Osteoblast (primary cell): Measurements from ENCODE around the gene TYMS. TPM values are rescaled to one million over a fixed set of nuclear protein-coding genes. Genes with fewer than 3 reads are reported as not detected.

ENCODE experiments used
- DNase-seq: peaks from one replicate; pipeline ENCODE4 v3.0.0; 2011; ENCODE audit warnings: low spot score, mixed read lengths; ENCODE audit not compliant: insufficient read length; ENCODE audit errors: missing footprints
- H2AFZ ChIP-seq: 2 replicates; pipeline ENCODE4 v1.6.0; 2011; ENCODE audit warnings: mild to moderate bottlenecking, low read length
- H3K27ac ChIP-seq: 2 replicates; pipeline ENCODE4 v1.5.1; 2011; ENCODE audit warnings: mild to moderate bottlenecking, low read depth, low read length, moderate library complexity
- H3K27me3 ChIP-seq: 2 replicates; pipeline ENCODE4 v1.6.0; 2012; ENCODE audit warnings: mild to moderate bottlenecking, control low read depth, inconsistent platforms, low read length, moderate library complexity; ENCODE audit not compliant: insufficient read depth
- H3K36me3 ChIP-seq: 2 replicates; pipeline ENCODE4 v1.5.1; 2011; ENCODE audit warnings: mild to moderate bottlenecking, low read length, control low read depth, moderate library complexity; ENCODE audit not compliant: insufficient read depth
- H3K4me1 ChIP-seq: 2 replicates; pipeline ENCODE4 v1.5.1; 2011; ENCODE audit warnings: mild to moderate bottlenecking, low read length, control low read depth, moderate library complexity; ENCODE audit not compliant: insufficient read depth
- H3K4me2 ChIP-seq: 2 replicates; pipeline ENCODE4 v1.6.0; 2011; ENCODE audit warnings: mild to moderate bottlenecking, low read length; ENCODE audit not compliant: insufficient read depth
- H3K4me3 ChIP-seq: fragments of 200-600 bp; sonication (generic); 3 replicates; pipeline ENCODE4 v1.5.1; 2012; ENCODE audit warnings: mild to moderate bottlenecking, low read length, inconsistent platforms; ENCODE audit not compliant: insufficient read depth
- H3K79me2 ChIP-seq: 2 replicates; pipeline ENCODE4 v1.6.0; 2012; ENCODE audit warnings: mild to moderate bottlenecking, low read length, control low read depth, inconsistent platforms; ENCODE audit not compliant: insufficient read depth
- H3K9me3 ChIP-seq: 2 replicates; pipeline ENCODE4 v1.5.1; 2011; ENCODE audit warnings: low read depth, low read length, control low read depth
- H4K20me1 ChIP-seq: 2 replicates; pipeline ENCODE4 v1.6.0; 2012; ENCODE audit warnings: mild to moderate bottlenecking, low read length, control low read depth; ENCODE audit not compliant: insufficient read depth
- total RNA-seq: library from RNA; depleted of rRNA; stranded (reverse); fragments of >200 nt; gene quantifications from 2 replicates; pipeline ENCODE4 v1.2.3, GENCODE V29; 2012
- TF ChIP-seq, protein P1 (sequence below): IDR thresholded peaks from 2 replicates; pipeline ENCODE4 v1.5.1; 2011; ENCODE audit warnings: mild to moderate bottlenecking, low read depth, low read length, moderate library complexity; ENCODE audit errors: extremely low read depth

Gene TYMS
- total RNA-seq, 1 donor: 4.7 TPM

DNA sequence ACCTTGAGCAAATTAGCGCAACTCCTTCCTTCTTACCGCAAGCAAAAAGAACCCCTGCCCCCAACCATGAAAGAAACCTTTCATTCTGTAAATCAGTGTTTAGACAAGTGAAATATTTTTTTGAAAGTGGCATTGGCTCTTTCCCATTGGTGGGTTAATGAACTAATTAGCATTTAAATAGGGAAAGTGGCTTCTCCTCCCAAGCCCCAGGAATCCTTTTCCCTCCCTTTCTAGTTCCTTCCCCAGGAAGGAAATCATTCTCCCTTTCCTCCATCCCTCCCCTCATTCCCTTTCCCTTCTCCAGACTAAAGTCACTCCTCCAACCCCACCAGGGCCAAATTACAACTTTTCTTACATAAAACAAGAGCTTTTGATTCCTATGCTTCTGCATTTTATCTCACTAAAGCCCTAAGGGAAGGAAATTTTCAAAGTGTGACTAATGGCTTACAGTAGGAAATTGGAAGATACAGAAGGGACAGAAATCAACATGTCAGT lies 22.9 kb upstream of the TYMS start:
- no peak for DNase-seq
- H3K27ac ChIP-seq: no peak overlapping the region
- no peak overlapping the region for H3K4me2 ChIP-seq
- H3K9me3 ChIP-seq: no peaks in the 10 kb centered on the region
- no peak overlapping the region for H2AFZ ChIP-seq
- no peaks in the 10 kb centered on the region for H4K20me1 ChIP-seq
- no peak overlapping the region for H3K4me3 ChIP-seq
- TF ChIP-seq, protein P1, sequence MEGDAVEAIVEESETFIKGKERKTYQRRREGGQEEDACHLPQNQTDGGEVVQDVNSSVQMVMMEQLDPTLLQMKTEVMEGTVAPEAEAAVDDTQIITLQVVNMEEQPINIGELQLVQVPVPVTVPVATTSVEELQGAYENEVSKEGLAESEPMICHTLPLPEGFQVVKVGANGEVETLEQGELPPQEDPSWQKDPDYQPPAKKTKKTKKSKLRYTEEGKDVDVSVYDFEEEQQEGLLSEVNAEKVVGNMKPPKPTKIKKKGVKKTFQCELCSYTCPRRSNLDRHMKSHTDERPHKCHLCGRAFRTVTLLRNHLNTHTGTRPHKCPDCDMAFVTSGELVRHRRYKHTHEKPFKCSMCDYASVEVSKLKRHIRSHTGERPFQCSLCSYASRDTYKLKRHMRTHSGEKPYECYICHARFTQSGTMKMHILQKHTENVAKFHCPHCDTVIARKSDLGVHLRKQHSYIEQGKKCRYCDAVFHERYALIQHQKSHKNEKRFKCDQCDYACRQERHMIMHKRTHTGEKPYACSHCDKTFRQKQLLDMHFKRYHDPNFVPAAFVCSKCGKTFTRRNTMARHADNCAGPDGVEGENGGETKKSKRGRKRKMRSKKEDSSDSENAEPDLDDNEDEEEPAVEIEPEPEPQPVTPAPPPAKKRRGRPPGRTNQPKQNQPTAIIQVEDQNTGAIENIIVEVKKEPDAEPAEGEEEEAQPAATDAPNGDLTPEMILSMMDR: no peak
- H3K27me3 ChIP-seq: no peaks in the 10 kb centered on the region
- no peaks in the 10 kb centered on the region for H3K36me3 ChIP-seq
- no peaks in the 10 kb centered on the region for H3K79me2 ChIP-seq
- H3K4me1 ChIP-seq: no peaks in the 10 kb centered on the region

DNA sequence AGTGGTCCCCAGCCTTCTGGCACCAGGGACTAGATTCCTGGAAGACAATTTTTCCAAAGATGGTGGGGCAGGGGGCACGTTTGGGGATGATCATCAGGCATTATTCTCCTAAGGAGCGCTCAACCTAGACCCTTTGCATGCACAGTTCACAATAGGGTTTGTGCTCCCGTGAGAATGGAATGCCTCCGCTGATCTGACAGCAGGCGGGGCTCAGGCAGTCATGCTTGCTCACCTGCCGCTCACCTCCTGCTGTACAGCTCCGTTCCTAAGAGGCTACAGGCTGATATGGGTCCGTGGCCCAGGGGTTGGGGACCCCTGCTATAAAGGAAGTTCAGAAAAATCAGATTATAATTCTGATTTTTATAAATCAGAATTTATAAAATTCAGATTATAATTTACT lies 22.3 kb upstream of the TYMS start:
- no peak overlapping the region for H3K27ac ChIP-seq
- no peak for DNase-seq
- no peaks in the 10 kb centered on the region for H3K4me1 ChIP-seq
- no peak overlapping the region for H3K4me2 ChIP-seq
- H3K27me3 ChIP-seq: no peaks in the 10 kb centered on the region
- TF ChIP-seq, protein P1: no peak
- H3K79me2 ChIP-seq: no peaks in the 10 kb centered on the region
- no peaks in the 10 kb centered on the region for H3K9me3 ChIP-seq
- no peak overlapping the region for H3K4me3 ChIP-seq
- no peaks in the 10 kb centered on the region for H4K20me1 ChIP-seq
- no peaks in the 10 kb centered on the region for H3K36me3 ChIP-seq
- no peak overlapping the region for H2AFZ ChIP-seq

DNA sequence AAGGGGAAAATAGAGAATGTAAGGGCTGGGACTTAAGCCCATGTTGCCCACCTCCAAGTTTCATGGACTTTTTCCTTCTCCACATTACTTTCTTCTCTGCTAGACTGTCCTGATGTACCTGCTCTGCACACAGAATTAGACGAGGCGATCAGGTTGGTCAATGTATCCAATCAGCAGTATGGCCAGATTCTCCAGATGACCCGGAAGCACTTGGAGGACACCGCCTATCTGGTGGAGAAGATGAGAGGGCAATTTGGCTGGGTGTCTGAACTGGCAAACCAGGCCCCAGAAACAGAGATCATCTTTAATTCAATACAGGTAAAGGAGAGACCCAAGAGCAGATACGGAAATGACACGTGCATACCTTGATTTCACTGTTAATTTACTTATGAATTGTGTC lies 16.2 kb upstream of the TYMS start:
- peaks cover 2% of the 10 kb centered on the region for H3K27me3 ChIP-seq
- no peak overlapping the region for H3K27ac ChIP-seq
- H3K9me3 ChIP-seq: no peaks in the 10 kb centered on the region
- no peaks in the 10 kb centered on the region for H3K79me2 ChIP-seq
- no peaks in the 10 kb centered on the region for H3K4me1 ChIP-seq
- no peak overlapping the region for H3K4me3 ChIP-seq
- H4K20me1 ChIP-seq: no peaks in the 10 kb centered on the region
- no peak overlapping the region for H2AFZ ChIP-seq
- TF ChIP-seq, protein P1: no peak
- no peak overlapping the region for H3K4me2 ChIP-seq
- no peaks in the 10 kb centered on the region for H3K36me3 ChIP-seq
- no peak for DNase-seq

DNA sequence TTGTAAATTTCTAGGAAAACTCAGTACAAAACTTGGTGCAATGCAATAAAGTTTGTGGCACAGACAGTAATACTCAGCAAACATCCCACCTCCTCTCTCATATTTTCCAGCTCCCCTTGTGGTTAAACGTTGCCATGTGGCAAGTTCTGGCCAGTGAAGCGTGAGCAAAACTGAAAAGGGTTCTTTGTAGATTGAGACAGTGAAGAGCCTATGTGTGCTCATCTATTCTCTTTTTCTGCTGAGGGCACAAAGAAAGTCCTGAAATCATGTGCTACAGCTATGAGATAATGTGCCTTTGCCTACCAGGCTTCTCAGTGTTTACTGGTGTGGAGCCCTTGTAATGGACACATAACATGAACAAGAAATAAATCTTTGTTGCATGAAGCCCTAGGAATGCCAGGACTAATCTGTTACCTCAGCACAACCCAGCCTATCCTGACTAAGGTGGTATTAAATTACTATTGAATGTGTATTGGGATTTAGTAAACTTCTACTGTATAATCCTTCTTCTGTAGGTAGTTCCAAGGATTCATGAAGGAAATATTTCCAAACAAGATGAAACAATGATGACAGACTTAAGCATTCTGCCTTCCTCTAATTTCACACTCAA lies 13.0 kb upstream of the TYMS start:
- no peaks in the 10 kb centered on the region for H4K20me1 ChIP-seq
- no peaks in the 10 kb centered on the region for H3K9me3 ChIP-seq
- no peak overlapping the region for H3K4me2 ChIP-seq
- DNase-seq: no peak
- TF ChIP-seq, protein P1: no peak
- H3K79me2 ChIP-seq: no peaks in the 10 kb centered on the region
- no peak overlapping the region for H3K27ac ChIP-seq
- H3K27me3 ChIP-seq: peaks cover 2% of the 10 kb centered on the region
- H3K36me3 ChIP-seq: no peaks in the 10 kb centered on the region
- H3K4me1 ChIP-seq: no peaks in the 10 kb centered on the region
- H3K4me3 ChIP-seq: no peak overlapping the region
- H2AFZ ChIP-seq: no peak overlapping the region
